GM19467 (cell line): ENCODE results near the gene CHADL.
"Not testable (repeated sequence)": the region's sequence is repeated elsewhere in the genome, so short reads cannot be mapped to it uniquely, and the experiment has no call there.

Experiments
- ATAC-seq: cut with Tn5 transposase; IDR thresholded peaks from one replicate; pipeline ENCODE4 v1.9.1; 2021; ENCODE audit warnings: mild to moderate bottlenecking, moderate library complexity; ENCODE audit not compliant: unreplicated experiment

Gene CHADL

DNA sequence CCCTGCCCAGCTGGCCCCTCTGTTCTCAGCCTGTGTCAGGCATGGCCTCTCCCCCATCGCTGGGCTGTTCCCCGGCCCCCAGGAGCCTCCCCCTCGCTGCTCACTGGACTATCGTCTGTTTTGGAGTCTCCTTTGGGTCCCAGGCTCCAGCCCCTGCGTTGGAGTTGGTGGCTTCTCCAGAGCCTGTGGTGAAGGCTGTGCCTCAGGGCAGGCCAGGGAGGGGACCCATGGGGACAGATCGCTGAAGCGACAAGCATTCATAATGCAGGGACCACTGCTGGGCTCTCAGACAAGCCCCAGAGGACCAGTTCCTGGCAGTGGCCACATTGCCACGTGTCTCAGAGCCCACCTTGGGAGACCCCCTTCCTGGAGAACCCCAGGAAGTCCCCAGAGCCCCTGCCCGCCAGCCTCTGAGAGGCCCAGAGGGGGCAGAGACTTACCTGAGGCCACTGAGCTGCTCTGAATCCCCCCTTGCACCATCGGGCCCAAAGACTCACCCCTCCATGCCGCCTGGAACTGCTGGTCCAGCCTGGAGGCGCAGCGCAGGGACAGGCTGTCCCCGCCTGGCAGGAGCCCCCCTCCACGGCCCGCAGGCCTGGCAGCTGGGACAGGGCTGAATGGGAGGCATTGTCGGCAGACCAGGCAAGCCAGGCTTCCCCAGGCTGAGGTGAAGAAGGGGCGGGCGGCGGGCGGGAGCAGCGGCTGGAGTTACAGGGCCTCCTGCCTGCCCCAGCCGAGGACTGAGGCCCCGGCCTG, at the start of gene CHADL:
TSS of gene CHADL (minus strand) at position 555 of the 756 bp plus-strand sequence. CDS start at position 505, 50 bp downstream.
- no peak for ATAC-seq

- no peak for ATAC-seq
These were observed 48.9 kb upstream of the CHADL start for GRCh38 chr22:41289671-41290070.

DNA sequence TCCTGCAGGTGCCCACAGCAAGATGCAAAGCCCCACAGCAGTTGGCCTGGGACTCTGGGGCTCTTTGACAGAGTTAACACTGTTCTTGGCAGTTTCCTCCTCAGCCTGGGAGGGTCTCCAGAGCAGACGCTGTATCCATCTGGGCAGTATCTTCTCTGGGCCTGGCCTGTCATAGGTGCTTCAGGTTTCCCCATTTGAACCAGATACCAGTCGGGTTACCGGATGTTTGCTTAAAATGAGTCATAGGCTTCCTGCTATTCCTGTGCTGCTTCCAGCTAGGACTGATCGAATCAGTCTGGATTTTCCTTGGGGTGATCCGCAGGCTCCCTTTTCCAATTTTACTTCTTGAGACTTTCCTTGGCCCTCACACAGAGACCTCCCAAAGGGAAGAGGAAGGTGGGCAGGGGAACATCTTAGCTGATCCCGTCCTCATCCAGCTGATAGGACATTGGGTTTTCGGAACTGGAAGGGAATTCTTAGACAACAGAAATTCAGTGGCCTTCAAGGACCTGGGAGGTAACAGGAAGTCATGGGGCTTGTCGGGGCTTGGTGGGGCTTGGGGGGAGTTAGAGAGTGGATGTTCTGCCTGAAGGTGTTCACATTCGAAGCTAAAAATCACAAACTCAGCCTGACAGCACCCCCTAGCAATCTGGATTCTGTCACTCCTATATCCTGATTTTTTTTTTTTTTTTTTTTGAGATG, 47.7 kb upstream of the CHADL start:
- no peak for ATAC-seq

DNA sequence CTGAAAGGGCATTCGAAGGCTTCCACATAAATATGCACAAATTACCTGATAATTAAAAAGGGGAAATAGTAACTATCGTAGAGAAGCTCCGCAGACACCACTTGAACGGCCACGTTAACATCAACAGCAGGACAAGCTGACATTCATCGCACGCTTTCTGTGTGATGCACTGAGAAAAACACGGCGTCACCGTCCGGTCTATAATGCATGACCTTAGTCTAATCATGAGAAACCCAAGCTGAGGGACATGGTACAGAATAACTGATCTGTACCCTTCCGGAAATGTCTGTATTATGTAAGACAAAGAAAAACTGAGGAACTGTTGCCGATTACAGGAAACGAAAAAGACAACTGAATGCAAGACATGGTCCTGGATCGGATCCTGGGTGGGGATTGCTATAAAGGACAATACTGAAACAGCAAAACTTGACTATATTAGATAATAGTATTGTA, 45.9 kb upstream of the CHADL start:
- peak; percentile 27 for ATAC-seq

DNA sequence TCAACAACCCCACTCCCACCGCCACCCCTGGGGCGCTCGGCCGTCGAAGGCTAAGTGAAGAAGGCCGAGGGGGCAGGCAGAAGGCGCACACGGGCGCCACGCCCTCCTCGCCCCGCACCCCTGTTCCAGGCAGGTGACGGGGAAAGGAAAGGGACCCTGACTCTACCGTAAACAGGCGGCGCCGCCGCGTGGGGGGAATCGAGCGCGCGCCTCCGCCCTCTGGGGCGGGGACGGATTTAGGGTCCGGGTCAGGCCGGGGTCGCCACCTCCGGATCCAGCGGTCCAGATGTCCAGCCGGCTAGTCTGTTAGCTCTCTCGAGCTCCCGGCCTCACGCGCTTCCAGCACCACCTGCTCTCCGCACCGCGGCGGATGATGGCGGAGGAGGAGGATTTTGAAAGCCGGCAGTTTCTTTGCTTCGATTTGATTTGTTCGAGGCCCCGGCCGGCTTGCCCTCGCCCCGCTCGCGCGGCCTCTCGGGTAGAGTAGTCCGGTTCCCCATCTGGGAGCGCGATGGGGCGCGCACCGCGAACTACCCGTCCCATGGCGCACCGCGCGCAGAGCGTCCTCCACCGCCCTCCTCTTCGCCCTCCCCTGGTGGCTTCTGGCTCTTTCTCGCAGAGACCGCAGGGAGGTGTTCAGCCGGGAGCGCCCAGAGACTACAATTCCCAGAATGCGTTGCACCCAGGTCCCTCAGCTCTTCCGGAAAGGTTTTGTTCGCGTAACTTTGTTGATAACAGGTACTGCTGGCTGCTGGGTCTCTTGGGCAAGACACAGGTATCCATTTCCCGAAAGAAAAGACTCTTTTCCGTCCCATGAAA, 45.3 kb upstream of the CHADL start, which contains the start of gene RANGAP1:
TSS of gene RANGAP1 (minus strand) at position 368 of the 819 bp plus-strand sequence. CDS start 5,143 bp downstream, outside the sequence.
- peak; percentile 95 for ATAC-seq

DNA sequence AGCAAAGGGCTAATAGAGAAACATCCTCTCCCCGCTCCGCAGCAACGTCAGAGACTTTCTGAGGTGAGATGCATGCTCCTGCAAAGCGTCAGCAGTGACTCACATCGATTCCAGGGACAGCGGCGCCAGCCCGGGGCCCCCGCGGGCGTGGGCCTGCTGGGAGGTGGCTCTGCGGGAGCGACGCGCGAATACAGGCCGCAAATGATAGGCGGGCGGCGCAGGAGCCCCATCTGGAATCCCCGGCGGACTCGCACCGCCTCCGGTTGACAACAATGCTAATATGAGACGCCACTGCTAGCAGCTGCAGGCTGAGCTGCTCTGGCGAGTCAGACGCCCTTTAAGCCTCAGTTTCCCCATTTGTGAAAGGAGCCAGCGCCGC, 44.7 kb upstream of the CHADL start:
- peak; percentile 14 for ATAC-seq

- ATAC-seq = no peak
These were observed 43.7 kb upstream of the CHADL start for GRCh38 chr22:41284465-41284864.

- ATAC-seq = no peak
These were observed 40.1 kb upstream of the CHADL start for GRCh38 chr22:41280854-41281253.

- ATAC-seq = no peak
These were observed 39.3 kb upstream of the CHADL start for GRCh38 chr22:41280065-41280464.

GRCh38 chr22:41274856-41275255, 34.1 kb upstream of the CHADL start:
- ATAC-seq = no peak

- ATAC-seq = no peak
These were observed 32.4 kb upstream of the CHADL start for GRCh38 chr22:41273128-41273527.

GRCh38 chr22:41271787-41272186, 31.1 kb upstream of the CHADL start:
- no peak for ATAC-seq

DNA sequence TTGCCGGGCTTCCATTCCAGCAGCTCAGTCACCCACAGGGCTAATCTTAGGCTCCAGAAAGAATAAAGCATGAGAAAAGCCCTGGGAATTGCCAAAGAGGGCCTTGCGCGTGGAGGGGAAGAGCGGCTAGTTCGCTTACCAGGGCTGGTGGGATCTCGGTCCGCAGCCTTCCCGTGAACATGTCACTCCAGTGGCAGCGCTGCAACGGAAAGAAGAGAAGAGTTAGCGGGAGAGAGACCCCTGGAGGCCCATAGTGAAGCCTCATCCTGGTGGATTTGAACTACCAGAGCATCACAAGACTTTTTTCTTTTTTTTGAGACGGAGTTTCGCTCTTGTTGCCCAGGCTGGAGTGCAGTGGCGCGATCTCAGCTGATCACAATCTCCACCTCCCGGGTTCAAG, 27.2 kb upstream of the CHADL start:
- ATAC-seq = no peak

DNA sequence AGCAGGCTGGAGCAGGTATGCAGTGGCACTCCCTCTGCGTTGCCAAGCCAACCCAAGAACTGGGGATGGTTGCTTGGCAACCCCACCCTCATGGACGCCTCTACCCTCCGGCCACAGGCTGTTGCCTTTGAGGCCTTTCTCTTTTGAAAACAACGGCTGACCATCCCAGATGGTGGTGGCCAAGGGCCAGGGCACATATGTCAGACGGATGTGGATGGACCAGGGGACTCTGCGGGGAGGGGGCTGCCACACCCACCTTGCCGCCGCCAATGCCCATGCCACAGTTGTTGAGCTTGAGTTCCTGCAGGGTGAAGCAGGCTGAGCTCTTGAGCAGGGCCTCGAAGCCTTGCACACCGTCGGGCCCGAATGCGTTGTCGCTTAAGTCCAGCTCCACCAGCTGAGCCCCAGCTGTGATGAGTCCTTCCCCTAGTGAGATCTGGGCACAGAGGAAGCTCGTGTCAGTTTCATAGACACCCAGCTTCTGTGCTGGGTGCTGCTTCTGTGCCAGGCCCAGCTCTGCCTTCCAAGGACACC, 23.7 kb upstream of the CHADL start:
- ATAC-seq = no peak

- no peak for ATAC-seq
These were observed 23.0 kb upstream of the CHADL start for GRCh38 chr22:41263704-41264103.

DNA sequence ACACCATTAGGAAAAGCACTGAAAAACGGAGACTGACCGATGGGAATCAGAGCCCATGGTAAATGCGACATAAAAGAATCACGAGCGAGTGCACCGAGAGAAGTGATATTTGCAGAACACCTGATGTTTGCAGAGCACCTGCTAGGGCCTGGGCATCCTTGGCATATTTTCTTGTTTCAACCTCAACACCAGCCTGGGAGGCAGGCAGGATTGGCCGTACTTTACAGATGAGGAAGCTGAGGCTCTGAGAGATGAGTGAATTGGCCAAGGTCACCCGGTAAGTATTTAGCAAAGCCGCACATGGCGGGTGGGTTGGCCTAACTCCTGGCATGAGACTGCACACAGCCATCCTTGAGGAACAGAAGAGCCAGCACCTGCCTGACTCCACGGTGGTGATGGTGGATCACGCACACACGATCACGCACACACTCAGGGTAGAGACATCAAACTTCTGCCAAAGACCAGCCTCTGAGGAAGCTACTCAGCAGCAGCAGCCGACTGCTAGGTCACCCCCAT, 21.6 kb upstream of the CHADL start:
- ATAC-seq = no peak

- no peak for ATAC-seq
These were observed 21.0 kb upstream of the CHADL start for GRCh38 chr22:41261541-41262249.

- ATAC-seq = no peak
These were observed 20.1 kb upstream of the CHADL start for GRCh38 chr22:41260871-41261270.

GRCh38 chr22:41259756-41260155, 19.0 kb upstream of the CHADL start:
- not testable (repeated sequence) for ATAC-seq

DNA sequence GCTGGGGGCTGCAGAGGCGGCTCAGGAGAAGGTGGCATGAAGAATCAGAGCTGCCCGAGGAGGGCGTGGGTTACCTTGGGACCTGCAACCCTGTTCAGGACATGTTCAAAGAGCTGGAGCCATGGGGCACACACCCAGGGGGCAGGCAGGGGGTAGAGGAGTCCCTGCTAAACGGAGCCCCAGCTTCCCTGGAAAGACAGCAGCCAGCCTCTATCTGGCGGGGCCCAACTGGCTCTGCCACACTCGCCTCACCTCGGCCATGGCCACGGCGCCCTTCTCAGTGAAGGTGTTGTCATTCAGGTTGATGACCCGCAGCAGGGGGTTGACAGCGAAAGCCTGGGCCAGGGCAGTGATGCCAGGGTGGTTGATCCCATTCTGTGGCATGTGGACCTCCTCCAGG, 17.0 kb upstream of the CHADL start:
- ATAC-seq = no peak
